Fibroblast of the aortic adventitia (primary cell): ENCODE measurements around the gene TMEM170B. TPM values are rescaled to one million over a fixed set of nuclear protein-coding genes. Genes with fewer than 3 reads are reported as not detected.

Source experiments
- DNase-seq: peaks from one replicate; pipeline ENCODE4 v3.0.0-alpha.2; 2010; ENCODE audit warnings: low read depth
- H3K4me3 ChIP-seq: 2 replicates; pipeline ENCODE4 v1.5.1; 2011; ENCODE audit warnings: low read depth, mild to moderate bottlenecking, control low read depth, low read length, moderate library complexity
- total RNA-seq: library from RNA; depleted of rRNA; stranded (reverse); fragments of >200 nt; gene quantifications from 2 replicates; pipeline ENCODE4 v1.2.3, GENCODE V29; 2012; ENCODE audit warnings: low replicate concordance
- TF ChIP-seq, protein P1 (sequence below): IDR thresholded peaks from 2 replicates; pipeline ENCODE4 v1.5.1; 2011; ENCODE audit warnings: mild to moderate bottlenecking, low read length, control low read depth, inconsistent platforms; ENCODE audit not compliant: insufficient read depth

The TMEM170B gene
- total RNA-seq, 1 donor = 2.5 TPM

DNA sequence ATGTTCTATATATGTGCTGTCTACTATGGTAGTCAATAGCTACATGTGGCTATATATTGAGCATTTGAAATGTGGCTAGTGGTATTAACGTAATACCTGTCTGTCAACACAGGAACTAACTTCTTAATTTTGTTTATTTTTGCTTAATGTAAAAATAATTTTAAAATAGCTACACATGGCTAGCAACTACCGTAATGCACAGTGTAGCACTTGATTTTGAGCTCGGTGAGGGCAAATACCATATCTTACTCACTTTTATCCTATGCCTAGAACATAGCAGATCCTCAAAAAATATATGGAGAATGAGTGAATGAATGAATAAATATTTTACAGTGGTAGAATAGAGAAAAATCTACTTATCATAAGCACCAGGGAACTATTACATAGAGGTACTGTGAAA, 28.1 kb upstream of the TMEM170B start:
- DNase-seq = no peak
- TF ChIP-seq, protein P1, sequence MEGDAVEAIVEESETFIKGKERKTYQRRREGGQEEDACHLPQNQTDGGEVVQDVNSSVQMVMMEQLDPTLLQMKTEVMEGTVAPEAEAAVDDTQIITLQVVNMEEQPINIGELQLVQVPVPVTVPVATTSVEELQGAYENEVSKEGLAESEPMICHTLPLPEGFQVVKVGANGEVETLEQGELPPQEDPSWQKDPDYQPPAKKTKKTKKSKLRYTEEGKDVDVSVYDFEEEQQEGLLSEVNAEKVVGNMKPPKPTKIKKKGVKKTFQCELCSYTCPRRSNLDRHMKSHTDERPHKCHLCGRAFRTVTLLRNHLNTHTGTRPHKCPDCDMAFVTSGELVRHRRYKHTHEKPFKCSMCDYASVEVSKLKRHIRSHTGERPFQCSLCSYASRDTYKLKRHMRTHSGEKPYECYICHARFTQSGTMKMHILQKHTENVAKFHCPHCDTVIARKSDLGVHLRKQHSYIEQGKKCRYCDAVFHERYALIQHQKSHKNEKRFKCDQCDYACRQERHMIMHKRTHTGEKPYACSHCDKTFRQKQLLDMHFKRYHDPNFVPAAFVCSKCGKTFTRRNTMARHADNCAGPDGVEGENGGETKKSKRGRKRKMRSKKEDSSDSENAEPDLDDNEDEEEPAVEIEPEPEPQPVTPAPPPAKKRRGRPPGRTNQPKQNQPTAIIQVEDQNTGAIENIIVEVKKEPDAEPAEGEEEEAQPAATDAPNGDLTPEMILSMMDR = no peak
- H3K4me3 ChIP-seq = no peak overlapping the region

DNA sequence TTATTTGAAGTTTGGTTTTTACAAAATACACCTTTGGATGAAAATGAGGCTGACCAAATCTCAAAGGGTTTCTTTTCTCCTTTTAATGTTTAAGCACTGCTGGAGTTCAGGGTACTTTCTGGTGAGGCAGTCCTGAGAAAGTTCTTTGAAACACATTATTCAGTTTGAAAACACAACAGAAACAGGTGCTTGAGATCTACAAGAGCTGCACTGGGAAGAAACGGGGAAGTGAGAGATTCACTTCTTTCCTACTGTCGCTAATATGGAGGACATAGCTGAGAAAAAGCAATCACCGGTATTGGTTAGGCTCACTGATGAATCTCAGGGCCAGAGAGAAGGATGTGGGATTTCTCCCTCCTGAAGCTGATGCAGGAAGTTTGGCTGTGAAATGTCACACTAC, 22.9 kb upstream of the TMEM170B start:
- no peak for DNase-seq
- H3K4me3 ChIP-seq = no peak overlapping the region
- TF ChIP-seq, protein P1 = no peak

DNA sequence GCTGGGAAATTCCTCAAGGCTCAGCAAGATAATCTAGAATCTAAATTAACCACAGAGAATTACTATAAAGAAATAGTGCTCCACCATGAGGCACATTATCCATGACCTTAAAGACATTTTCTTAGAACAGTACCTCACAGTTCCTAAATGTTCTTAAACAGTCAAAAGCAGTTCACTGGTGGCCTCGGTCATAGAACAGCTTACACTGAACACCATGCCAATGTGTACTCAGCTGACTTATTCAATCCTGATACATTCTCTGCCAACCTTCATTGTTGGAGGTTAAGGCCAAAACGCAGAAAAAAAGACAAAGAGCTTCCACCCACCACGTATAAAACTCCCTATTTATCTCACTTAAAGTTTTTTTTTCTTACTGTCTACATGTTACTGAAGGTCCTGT, 21.8 kb upstream of the TMEM170B start:
- DNase-seq = no peak
- H3K4me3 ChIP-seq = no peak overlapping the region
- TF ChIP-seq, protein P1 = no peak

DNA sequence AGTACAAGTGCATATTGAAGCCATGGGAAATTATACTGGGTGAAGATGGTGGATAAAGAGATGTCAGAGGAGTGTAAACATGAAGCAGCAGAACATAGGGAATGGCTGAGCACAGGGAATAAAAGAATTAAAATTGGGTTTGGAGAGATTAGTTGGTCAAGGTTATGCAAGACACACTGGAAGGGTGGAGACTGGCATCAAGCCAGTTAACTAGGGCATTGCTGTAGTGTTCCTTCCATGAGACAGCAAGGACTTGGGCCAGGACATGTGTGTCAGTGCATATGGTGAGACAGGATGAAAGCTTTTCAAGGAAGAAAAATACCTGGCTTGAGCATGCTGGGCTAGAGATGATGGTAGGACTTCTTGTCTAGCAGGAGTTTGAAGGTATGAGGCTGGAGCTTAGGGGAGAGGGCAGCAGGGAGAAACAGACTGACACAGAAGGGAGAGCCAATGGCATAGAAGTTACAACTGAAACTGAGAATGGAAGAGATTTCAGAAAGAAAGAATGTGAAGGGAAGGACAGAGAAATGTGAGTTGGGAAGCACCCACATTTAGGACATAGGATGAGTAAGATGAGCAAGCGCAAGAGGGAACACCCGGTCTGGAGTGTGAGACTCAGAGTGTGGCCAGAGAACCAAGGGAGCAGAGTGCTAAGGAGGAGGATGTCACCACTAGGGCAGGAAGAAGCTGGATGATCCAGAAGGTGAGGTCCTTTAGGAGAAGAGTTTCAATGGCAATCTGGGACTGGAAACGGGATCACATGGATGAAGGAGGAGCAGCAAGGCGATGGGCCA, 14.5 kb upstream of the TMEM170B start:
- TF ChIP-seq, protein P1 = no peak
- DNase-seq = no peak
- no peak overlapping the region for H3K4me3 ChIP-seq

DNA sequence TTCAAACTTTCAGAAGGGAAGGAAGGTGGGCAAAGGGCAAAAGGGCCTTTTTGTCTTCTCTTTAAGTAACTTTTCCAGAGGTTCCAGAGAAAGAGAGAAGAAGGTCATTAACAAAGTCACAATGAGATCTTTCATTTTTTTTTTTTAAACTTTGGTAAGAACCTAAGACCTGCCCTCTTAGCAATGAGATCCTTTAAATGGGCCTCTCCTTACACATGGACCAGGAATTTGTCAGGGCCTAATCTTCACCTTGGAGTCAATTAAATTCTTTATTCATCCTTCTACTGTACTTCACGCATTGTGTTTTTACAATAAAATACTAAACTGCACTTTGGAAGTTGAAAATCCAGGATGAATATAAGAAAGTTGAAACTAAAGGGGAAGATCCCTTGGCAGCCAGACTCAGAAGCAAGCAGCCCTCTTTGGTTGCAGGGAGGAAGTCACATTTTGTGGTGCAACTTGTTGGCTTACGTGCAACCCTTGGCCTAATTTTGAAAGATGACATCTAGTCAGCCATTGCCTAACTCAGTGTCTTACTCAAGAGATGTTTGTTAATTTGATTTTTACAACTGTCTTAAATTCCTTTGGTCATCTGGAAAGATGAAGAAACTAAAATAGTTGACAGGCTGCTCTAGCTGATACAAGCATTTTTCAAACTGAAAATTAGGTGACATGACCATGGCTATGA, 11.9 kb upstream of the TMEM170B start:
- H3K4me3 ChIP-seq = no peak overlapping the region
- TF ChIP-seq, protein P1 = no peak
- DNase-seq = peak; percentile 33

DNA sequence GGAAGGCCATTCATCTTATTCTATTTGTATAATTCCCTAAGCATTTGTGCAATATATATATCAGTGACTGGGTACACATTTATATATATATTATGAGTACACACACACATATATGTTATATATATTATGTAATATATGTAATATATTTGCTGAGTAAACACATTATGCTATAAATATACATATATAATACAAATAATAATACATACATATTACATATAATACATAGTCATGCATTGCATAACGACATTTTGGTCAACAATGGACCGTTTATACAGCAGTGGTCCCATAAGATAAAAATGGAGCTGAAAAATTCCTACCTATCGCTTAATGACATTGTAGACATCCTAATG, 11.4 kb upstream of the TMEM170B start:
- TF ChIP-seq, protein P1 = no peak
- DNase-seq = no peak
- H3K4me3 ChIP-seq = no peak overlapping the region
